Hepatocyte (in vitro differentiated cells): ENCODE results near the gene THRAP3. TPM values are rescaled to one million over a fixed set of nuclear protein-coding genes. Genes with fewer than 3 reads are reported as not detected.

Experiments
- DNase-seq: peaks from one replicate; pipeline ENCODE4 v3.0.0-alpha.2; 2016; ENCODE audit warnings: low spot score
- H2AFZ ChIP-seq: fragments of 200-600 bp; sonication (generic); 2 replicates; pipeline ENCODE4 v1.6.0; 2016; ENCODE audit warnings: antibody characterized with exemption, mild to moderate bottlenecking
- H3K27ac ChIP-seq: fragments of 200-600 bp; sonication (generic); 2 replicates; pipeline ENCODE4 v1.5.1; 2016; ENCODE audit warnings: mild to moderate bottlenecking
- H3K27me3 ChIP-seq: fragments of 200-600 bp; sonication (generic); 2 replicates; pipeline ENCODE4 v1.6.1; 2016
- H3K36me3 ChIP-seq: fragments of 200-600 bp; sonication (generic); replicated peaks from 2 replicates; pipeline ENCODE4 v1.5.1; 2016; ENCODE audit warnings: low read depth; ENCODE audit not compliant: insufficient read depth
- H3K4me1 ChIP-seq: fragments of 200-600 bp; sonication (generic); 2 replicates; pipeline ENCODE4 v1.5.1; 2016; ENCODE audit warnings: mild to moderate bottlenecking, moderate library complexity; ENCODE audit not compliant: insufficient read depth
- H3K4me2 ChIP-seq: fragments of 200-600 bp; sonication (generic); 2 replicates; pipeline ENCODE4 v1.6.0; 2016
- H3K4me3 ChIP-seq: fragments of 200-600 bp; sonication (generic); 2 replicates; pipeline ENCODE4 v1.5.1; 2016; ENCODE audit warnings: mild to moderate bottlenecking
- H3K79me2 ChIP-seq: fragments of 200-600 bp; sonication (generic); 2 replicates; pipeline ENCODE4 v1.6.0; 2017; ENCODE audit warnings: mild to moderate bottlenecking
- H3K9me2 ChIP-seq: fragments of 200-600 bp; sonication (generic); replicated peaks from 2 replicates; pipeline ENCODE4 v1.6.0; 2017; ENCODE audit warnings: mild to moderate bottlenecking; ENCODE audit not compliant: insufficient read depth
- H3K9me3 ChIP-seq: fragments of 200-600 bp; sonication (generic); 2 replicates; pipeline ENCODE4 v1.5.1; 2016; ENCODE audit warnings: low read depth, mild to moderate bottlenecking
- H4K20me1 ChIP-seq: fragments of 200-600 bp; sonication (generic); 2 replicates; pipeline ENCODE4 v1.6.0; 2016; ENCODE audit warnings: mild to moderate bottlenecking; ENCODE audit not compliant: insufficient read depth, poor library complexity, severe bottlenecking
- EZH2 ChIP-seq: fragments of 200-600 bp; sonication (generic); IDR thresholded peaks from 2 replicates; pipeline ENCODE4 v1.6.1; 2016; ENCODE audit warnings: antibody characterized with exemption, mild to moderate bottlenecking, borderline replicate concordance
- EZH2phosphoT487 ChIP-seq: fragments of 200-600 bp; sonication (generic); IDR thresholded peaks from one replicate; pipeline ENCODE4 v1.6.1; 2018; ENCODE audit warnings: antibody characterized with exemption, mild to moderate bottlenecking, low read depth, moderate library complexity; ENCODE audit not compliant: unreplicated experiment, severe bottlenecking
- WGBS: methylation state at CpG from one replicate; pipeline ENCODE4 v1.1.6; 2016; ENCODE audit warnings: low lambda C conversion rate; ENCODE audit errors: missing lambda C conversion rate; 5-methylcytosine and 5-hydroxymethylcytosine counted together
- polyA plus RNA-seq: library from polyadenylated mRNA; unstranded; fragments of >200 nt; fragmentation: Nextera tagmentation; extraction: Ambion mirVana; gene quantifications from 2 replicates; pipeline ENCODE4 v1.2.1, GENCODE V29; 2016
- total RNA-seq: library from RNA; depleted of rRNA; stranded (reverse); fragments of >200 nt; gene quantifications from 2 replicates; pipeline ENCODE4 v1.2.3, GENCODE V29; 2014
- TF ChIP-seq, protein P1 (sequence below): fragments of 200-600 bp; sonication (generic); IDR thresholded peaks from 2 replicates; pipeline ENCODE4 v1.5.1; 2016; ENCODE audit warnings: antibody characterized with exemption, mild to moderate bottlenecking; ENCODE audit not compliant: poor library complexity

The THRAP3 gene
- 82.7 and 84.6 TPM in 2 replicates for total RNA-seq
- polyA plus RNA-seq, result 45.8 and 50.0 TPM in 2 replicates

DNA sequence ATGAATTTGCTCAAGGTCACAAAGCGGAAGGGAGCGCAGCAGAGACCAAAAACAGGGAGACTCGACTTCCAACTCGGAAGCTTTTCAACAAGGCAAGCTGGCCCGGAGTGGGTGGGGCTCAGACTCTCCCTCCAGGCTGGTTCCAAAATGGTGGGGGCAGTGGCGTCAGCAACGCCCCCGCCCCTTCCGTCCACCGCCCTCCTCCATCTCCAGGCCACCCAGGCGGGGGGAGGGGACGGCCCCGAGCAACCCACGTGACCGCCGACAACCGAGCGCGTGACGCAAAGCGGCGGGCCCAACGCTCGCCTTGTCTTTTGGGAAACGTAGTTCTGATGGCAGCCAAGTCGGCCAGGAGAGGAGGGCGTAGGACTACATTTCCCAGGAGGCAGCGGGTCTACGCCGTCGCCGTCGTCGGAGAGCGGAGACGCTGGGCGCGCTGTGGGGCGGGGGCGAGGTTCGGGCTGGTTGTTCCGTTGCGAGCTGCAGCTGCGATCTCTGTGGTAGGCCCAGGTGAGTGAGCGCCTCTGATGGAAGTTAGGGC, at the start of gene THRAP3:
THRAP3 (plus strand) TSS at position 448 of the 541 bp plus-strand sequence. CDS start 58,121 bp downstream, outside the sequence.
- H3K36me3 ChIP-seq, result no peaks in the 10 kb centered on the region
- peak within 1 kb of the TSS; percentile 89 for H3K4me2 ChIP-seq
- H3K79me2 ChIP-seq, result peaks cover 46% of the 10 kb centered on the region
- WGBS, result under 1% methylated on average over 22 of the region's 45 CpGs
- peaks cover 23% of the 10 kb centered on the region for H3K4me1 ChIP-seq
- H3K9me2 ChIP-seq, result no peaks in the 10 kb centered on the region
- TF ChIP-seq, protein P1, sequence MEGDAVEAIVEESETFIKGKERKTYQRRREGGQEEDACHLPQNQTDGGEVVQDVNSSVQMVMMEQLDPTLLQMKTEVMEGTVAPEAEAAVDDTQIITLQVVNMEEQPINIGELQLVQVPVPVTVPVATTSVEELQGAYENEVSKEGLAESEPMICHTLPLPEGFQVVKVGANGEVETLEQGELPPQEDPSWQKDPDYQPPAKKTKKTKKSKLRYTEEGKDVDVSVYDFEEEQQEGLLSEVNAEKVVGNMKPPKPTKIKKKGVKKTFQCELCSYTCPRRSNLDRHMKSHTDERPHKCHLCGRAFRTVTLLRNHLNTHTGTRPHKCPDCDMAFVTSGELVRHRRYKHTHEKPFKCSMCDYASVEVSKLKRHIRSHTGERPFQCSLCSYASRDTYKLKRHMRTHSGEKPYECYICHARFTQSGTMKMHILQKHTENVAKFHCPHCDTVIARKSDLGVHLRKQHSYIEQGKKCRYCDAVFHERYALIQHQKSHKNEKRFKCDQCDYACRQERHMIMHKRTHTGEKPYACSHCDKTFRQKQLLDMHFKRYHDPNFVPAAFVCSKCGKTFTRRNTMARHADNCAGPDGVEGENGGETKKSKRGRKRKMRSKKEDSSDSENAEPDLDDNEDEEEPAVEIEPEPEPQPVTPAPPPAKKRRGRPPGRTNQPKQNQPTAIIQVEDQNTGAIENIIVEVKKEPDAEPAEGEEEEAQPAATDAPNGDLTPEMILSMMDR, result no peak
- TF ChIP-seq EZH2phosphoT487 (no peak), EZH2 (no peak)
- peaks cover 42% of the 10 kb centered on the region for H4K20me1 ChIP-seq
- peak within 1 kb of the TSS; percentile 28 for H2AFZ ChIP-seq
- H3K4me3 ChIP-seq, result peak within 1 kb of the TSS; percentile 46
- H3K27ac ChIP-seq, result peak within 1 kb of the TSS; percentile 93
- no peaks in the 10 kb centered on the region for H3K27me3 ChIP-seq
- DNase-seq, result peak; percentile 100
- H3K9me3 ChIP-seq, result no peaks in the 10 kb centered on the region

GRCh38 chr1:36174713-36175112, 49.5 kb upstream of the THRAP3 start:
- H3K4me1 ChIP-seq, result no peaks in the 10 kb centered on the region
- H4K20me1 ChIP-seq, result peaks cover 15% of the 10 kb centered on the region
- no peak overlapping the region for H2AFZ ChIP-seq
- H3K9me2 ChIP-seq, result no peaks in the 10 kb centered on the region
- H3K27me3 ChIP-seq, result no peaks in the 10 kb centered on the region
- 91% methylated on average over 10 of the region's 11 CpGs for WGBS
- no peak for DNase-seq
- no peak overlapping the region for H3K4me2 ChIP-seq
- peaks cover 30% of the 10 kb centered on the region for H3K79me2 ChIP-seq
- no peak overlapping the region for H3K27ac ChIP-seq
- no peaks in the 10 kb centered on the region for H3K36me3 ChIP-seq
- H3K9me3 ChIP-seq, result no peaks in the 10 kb centered on the region
- TF ChIP-seq, protein P1, result no peak
- no peak for TF ChIP-seq EZH2phosphoT487
- TF ChIP-seq EZH2, result no peak
- H3K4me3 ChIP-seq, result no peak overlapping the region

DNA sequence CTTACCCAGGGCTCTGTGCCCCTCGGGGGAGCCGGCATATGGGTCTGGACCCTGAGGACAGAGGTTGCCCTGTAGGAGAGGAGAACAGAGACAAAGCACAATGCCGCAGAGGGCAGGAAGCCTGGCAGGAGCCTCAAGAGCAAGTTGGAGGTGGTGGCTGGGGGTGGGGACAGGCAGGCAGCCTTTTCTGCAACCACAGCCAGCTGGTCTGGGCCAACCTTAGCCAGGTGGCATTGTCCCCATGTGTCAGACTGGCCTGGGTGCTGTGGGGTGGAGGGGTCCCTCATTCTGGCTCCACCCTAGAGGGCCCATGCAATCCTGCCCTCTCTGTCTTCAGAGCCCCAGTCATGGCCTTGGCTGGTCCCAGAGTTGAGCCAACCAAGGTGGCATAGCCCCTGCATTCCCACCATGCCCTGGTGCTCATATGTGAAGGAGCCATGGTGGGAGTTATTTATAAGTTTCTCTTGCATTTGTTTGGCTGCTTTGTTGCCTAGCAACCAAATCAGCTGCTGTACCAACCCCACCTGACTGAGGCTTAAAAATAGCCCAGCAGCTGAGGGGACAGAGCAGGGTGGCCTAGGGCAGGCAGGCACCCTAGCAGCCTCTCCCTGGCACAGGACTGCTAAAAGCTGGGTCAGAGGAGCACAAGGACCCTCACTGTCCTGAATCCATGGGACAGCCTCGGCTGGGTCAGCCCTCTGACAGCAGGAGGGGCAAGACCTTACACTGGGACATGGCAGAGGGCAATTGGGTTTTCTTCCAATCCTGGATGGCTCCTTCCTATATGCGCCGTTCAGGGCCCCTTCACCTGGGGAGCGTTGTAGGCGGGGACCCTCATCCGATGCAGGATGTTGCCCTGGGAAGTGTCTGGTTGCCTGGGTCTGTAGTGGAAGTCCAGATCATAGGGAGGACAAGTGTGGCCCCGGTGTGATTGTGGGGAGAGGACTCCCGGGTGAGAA, 48.8 kb upstream of the THRAP3 start:
- no peaks in the 10 kb centered on the region for H3K27me3 ChIP-seq
- H2AFZ ChIP-seq, result no peak overlapping the region
- no peaks in the 10 kb centered on the region for H3K4me1 ChIP-seq
- peaks cover 9% of the 10 kb centered on the region for H4K20me1 ChIP-seq
- 94% methylated on average over 10 of the region's 11 CpGs for WGBS
- no peak overlapping the region for H3K4me2 ChIP-seq
- no peak overlapping the region for H3K27ac ChIP-seq
- no peak for DNase-seq
- no peak overlapping the region for H3K4me3 ChIP-seq
- no peaks in the 10 kb centered on the region for H3K36me3 ChIP-seq
- H3K9me3 ChIP-seq, result no peaks in the 10 kb centered on the region
- no peak for TF ChIP-seq EZH2phosphoT487
- TF ChIP-seq, protein P1, result no peak
- no peak for TF ChIP-seq EZH2
- H3K79me2 ChIP-seq, result peaks cover 23% of the 10 kb centered on the region
- H3K9me2 ChIP-seq, result no peaks in the 10 kb centered on the region
